ENCODE measurements around the gene WFIKKN1. TPM values are rescaled to one million over a fixed set of nuclear protein-coding genes. Genes with fewer than 3 reads are reported as not detected.

Gene WFIKKN1
- total and polyA plus RNA-seq, 2 of the 13 experiments (the other 11 are each of a cell fraction or from before 2014, with no cell fraction given): 1.7 to 4.9 TPM

DNA sequence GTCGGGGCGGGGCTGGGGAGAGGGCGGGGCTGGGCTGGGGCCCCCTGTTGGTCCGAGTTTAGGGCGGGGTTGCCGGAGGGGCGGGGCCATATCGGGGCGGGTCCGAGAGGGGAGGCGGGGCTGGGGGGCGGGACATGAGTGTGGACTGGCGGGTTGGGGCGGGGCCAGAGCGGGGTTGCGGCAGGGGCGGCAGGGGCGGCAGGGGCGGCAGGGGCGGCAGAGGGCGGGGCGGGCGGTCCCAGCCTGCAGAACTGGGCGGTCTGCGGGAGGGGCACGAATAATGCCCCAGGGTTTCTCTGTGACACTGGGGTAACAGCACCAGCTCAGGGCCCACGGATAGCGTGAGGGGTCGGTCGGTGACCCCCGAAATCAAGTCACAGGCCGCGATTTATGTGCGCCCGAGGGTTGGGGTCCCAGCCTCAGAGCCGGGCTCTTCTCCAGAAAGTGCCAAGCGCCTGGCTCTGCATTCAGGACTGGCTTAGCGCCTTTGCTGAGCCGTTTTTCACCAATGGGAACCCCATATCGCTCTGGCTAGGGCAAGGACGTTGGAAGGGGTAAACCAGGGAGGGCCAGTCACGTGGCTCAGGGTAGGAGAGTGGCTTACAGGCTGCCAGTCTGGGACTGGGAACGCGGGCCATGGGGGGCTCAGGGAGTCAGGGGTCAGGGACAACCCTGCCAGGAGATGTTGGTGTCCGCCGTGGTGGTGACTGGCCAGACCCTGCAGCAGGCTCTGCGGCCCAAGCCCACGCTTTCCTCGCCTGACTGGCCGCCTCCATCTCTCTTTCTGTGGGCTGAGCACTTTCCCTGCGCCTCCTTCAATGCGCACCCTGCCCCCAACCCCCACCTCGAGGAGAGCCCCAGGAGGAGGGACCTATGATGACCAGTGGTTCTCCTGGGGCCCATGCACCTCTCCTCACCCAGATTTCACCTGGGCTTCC is 6.6 kb downstream of the WFIKKN1 start (continued):
- TF ChIP-seq, protein P1, sequence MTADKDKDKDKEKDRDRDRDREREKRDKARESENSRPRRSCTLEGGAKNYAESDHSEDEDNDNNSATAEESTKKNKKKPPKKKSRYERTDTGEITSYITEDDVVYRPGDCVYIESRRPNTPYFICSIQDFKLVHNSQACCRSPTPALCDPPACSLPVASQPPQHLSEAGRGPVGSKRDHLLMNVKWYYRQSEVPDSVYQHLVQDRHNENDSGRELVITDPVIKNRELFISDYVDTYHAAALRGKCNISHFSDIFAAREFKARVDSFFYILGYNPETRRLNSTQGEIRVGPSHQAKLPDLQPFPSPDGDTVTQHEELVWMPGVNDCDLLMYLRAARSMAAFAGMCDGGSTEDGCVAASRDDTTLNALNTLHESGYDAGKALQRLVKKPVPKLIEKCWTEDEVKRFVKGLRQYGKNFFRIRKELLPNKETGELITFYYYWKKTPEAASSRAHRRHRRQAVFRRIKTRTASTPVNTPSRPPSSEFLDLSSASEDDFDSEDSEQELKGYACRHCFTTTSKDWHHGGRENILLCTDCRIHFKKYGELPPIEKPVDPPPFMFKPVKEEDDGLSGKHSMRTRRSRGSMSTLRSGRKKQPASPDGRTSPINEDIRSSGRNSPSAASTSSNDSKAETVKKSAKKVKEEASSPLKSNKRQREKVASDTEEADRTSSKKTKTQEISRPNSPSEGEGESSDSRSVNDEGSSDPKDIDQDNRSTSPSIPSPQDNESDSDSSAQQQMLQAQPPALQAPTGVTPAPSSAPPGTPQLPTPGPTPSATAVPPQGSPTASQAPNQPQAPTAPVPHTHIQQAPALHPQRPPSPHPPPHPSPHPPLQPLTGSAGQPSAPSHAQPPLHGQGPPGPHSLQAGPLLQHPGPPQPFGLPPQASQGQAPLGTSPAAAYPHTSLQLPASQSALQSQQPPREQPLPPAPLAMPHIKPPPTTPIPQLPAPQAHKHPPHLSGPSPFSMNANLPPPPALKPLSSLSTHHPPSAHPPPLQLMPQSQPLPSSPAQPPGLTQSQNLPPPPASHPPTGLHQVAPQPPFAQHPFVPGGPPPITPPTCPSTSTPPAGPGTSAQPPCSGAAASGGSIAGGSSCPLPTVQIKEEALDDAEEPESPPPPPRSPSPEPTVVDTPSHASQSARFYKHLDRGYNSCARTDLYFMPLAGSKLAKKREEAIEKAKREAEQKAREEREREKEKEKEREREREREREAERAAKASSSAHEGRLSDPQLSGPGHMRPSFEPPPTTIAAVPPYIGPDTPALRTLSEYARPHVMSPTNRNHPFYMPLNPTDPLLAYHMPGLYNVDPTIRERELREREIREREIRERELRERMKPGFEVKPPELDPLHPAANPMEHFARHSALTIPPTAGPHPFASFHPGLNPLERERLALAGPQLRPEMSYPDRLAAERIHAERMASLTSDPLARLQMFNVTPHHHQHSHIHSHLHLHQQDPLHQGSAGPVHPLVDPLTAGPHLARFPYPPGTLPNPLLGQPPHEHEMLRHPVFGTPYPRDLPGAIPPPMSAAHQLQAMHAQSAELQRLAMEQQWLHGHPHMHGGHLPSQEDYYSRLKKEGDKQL (CRISPR knock-in tag; IDR thresholded peaks at IDR 0.05; ENCODE audit: low read depth): no peak
- TF ChIP-seq NCOR1 (IDR thresholded peaks at IDR 0.05; ENCODE audit: borderline replicate concordance, low read length) (no peak), MAZ (IDR thresholded peaks at IDR 0.05; ENCODE audit: borderline replicate concordance, low read depth, low read length) (no peak), MAZ (CRISPR knock-in tag; IDR thresholded peaks at IDR 0.05; ENCODE audit: low read depth) (no peak), ZNF737 (CRISPR knock-in tag; IDR thresholded peaks at IDR 0.05; ENCODE audit: borderline replicate concordance) (no peak), RXRA (CRISPR knock-in tag; IDR thresholded peaks at IDR 0.05) (no peak), RARA (CRISPR knock-in tag; IDR thresholded peaks at IDR 0.05) (no peak)
- TF ChIP-seq, protein P2, sequence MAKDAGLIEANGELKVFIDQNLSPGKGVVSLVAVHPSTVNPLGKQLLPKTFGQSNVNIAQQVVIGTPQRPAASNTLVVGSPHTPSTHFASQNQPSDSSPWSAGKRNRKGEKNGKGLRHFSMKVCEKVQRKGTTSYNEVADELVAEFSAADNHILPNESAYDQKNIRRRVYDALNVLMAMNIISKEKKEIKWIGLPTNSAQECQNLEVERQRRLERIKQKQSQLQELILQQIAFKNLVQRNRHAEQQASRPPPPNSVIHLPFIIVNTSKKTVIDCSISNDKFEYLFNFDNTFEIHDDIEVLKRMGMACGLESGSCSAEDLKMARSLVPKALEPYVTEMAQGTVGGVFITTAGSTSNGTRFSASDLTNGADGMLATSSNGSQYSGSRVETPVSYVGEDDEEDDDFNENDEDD (CRISPR knock-in tag; IDR thresholded peaks at IDR 0.05; ENCODE audit: borderline replicate concordance): no peak
- TF ChIP-seq, protein P3, sequence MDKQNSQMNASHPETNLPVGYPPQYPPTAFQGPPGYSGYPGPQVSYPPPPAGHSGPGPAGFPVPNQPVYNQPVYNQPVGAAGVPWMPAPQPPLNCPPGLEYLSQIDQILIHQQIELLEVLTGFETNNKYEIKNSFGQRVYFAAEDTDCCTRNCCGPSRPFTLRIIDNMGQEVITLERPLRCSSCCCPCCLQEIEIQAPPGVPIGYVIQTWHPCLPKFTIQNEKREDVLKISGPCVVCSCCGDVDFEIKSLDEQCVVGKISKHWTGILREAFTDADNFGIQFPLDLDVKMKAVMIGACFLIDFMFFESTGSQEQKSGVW (CRISPR knock-in tag; IDR thresholded peaks at IDR 0.05; ENCODE audit: borderline replicate concordance): no peak
- TF ChIP-seq, protein P4, sequence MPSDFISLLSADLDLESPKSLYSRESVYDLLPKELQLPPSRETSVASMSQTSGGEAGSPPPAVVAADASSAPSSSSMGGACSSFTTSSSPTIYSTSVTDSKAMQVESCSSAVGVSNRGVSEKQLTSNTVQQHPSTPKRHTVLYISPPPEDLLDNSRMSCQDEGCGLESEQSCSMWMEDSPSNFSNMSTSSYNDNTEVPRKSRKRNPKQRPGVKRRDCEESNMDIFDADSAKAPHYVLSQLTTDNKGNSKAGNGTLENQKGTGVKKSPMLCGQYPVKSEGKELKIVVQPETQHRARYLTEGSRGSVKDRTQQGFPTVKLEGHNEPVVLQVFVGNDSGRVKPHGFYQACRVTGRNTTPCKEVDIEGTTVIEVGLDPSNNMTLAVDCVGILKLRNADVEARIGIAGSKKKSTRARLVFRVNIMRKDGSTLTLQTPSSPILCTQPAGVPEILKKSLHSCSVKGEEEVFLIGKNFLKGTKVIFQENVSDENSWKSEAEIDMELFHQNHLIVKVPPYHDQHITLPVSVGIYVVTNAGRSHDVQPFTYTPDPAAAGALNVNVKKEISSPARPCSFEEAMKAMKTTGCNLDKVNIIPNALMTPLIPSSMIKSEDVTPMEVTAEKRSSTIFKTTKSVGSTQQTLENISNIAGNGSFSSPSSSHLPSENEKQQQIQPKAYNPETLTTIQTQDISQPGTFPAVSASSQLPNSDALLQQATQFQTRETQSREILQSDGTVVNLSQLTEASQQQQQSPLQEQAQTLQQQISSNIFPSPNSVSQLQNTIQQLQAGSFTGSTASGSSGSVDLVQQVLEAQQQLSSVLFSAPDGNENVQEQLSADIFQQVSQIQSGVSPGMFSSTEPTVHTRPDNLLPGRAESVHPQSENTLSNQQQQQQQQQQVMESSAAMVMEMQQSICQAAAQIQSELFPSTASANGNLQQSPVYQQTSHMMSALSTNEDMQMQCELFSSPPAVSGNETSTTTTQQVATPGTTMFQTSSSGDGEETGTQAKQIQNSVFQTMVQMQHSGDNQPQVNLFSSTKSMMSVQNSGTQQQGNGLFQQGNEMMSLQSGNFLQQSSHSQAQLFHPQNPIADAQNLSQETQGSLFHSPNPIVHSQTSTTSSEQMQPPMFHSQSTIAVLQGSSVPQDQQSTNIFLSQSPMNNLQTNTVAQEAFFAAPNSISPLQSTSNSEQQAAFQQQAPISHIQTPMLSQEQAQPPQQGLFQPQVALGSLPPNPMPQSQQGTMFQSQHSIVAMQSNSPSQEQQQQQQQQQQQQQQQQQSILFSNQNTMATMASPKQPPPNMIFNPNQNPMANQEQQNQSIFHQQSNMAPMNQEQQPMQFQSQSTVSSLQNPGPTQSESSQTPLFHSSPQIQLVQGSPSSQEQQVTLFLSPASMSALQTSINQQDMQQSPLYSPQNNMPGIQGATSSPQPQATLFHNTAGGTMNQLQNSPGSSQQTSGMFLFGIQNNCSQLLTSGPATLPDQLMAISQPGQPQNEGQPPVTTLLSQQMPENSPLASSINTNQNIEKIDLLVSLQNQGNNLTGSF (CRISPR knock-in tag; IDR thresholded peaks at IDR 0.05): no peak
- TF ChIP-seq, protein P5, sequence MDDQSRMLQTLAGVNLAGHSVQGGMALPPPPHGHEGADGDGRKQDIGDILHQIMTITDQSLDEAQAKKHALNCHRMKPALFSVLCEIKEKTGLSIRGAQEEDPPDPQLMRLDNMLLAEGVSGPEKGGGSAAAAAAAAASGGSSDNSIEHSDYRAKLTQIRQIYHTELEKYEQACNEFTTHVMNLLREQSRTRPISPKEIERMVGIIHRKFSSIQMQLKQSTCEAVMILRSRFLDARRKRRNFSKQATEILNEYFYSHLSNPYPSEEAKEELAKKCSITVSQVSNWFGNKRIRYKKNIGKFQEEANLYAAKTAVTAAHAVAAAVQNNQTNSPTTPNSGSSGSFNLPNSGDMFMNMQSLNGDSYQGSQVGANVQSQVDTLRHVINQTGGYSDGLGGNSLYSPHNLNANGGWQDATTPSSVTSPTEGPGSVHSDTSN (CRISPR knock-in tag; IDR thresholded peaks at IDR 0.05; ENCODE audit: borderline replicate concordance): no peak
